HCT116 (cell line): Measurements from ENCODE around the gene RTKN2. TPM values are rescaled to one million over a fixed set of nuclear protein-coding genes. Genes with fewer than 3 reads are reported as not detected.

Source experiments
- ATAC-seq: fragments of 200-7000 bp; cut with Tn5 transposase; 2 replicates; pipeline ENCODE4 v1.9.1; 2020; ENCODE audit warnings: mild to moderate bottlenecking, moderate library complexity
- BruUV-seq: library from RNA; stranded (reverse); fragments of 400-500 nt; replicated peaks from 2 replicates; lab custom pipeline; 2021; lab: Mats Ljungman, UMichigan
- CTCF ChIA-PET: fragments of 300-600 bp; sonication (Branson Sonifier 250); formaldehyde crosslinking; loops from one replicate; lab custom pipeline; 2021; ENCODE audit warnings: antibody characterized with exemption; lab: Charles Lee
- POLR2A ChIA-PET: fragments of 300-600, 350-600 bp; sonication (Branson Sonifier 250); formaldehyde crosslinking; loops from one replicate; lab custom pipeline; 2021; ENCODE audit warnings: antibody characterized with exemption; lab: Charles Lee
- RAD21 ChIA-PET, 2 experiments: fragments of 300-600 bp; sonication (Branson Sonifier 250); formaldehyde crosslinking; loops; one replicate each; lab custom pipeline; 2023; ENCODE audit warnings: low total read pairs in 2 of 2; ENCODE audit not compliant: uncharacterized antibody in 2 of 2, unreplicated experiment in 2 of 2, low non-redundant PET in 1 of 2; lab: Charles Lee
- DNase-seq: peaks from one replicate; pipeline ENCODE4 v3.0.0-alpha.2; 2010; ENCODE audit warnings: low read depth, low spot score
- H2AFZ ChIP-seq: fragments of 200-600 bp; shearing (Covaris generic), sonication (generic); 2 replicates; pipeline ENCODE4 v1.6.1; 2017; ENCODE audit warnings: low read depth, mixed run types, mixed read lengths, antibody characterized with exemption, low read length; ENCODE audit not compliant: poor library complexity, severe bottlenecking
- H3K27ac ChIP-seq: 2 replicates; pipeline ENCODE4 v1.5.1; 2012; ENCODE audit warnings: low read depth, low read length
- H3K27me3 ChIP-seq: fragments of 200-600 bp; sonication (generic); 2 replicates; pipeline ENCODE4 v1.6.1; 2016; ENCODE audit warnings: mixed run types, low read length, mixed read lengths; ENCODE audit not compliant: insufficient read depth
- H3K36me3 ChIP-seq, 2 experiments: fragments of 200-500 bp in 1 of 2; fragments of 200-600 bp in 1 of 2; sonication (Bioruptor generic) in 1 of 2; sonication (generic) in 1 of 2; 2 replicates each; pipeline versions ENCODE4 v1.5.1 to v1.6.1; 2014 to 2016; ENCODE audit warnings: low read length in 2 of 2, inconsistent platforms in 1 of 2, mixed read lengths in 1 of 2, mixed run types in 1 of 2; ENCODE audit not compliant: insufficient read depth in 2 of 2, control insufficient read depth in 1 of 2
- H3K4me1 ChIP-seq, 2 experiments: fragments of 200-600 bp in 1 of 2; sonication (generic) in 1 of 2; 2 replicates each; pipeline versions ENCODE4 v1.5.1 to v1.6.1; 2012 to 2017; ENCODE audit warnings: low read length in 2 of 2, inconsistent platforms in 1 of 2, mild to moderate bottlenecking in 1 of 2, mixed read lengths in 1 of 2, mixed run types in 1 of 2, moderate library complexity in 1 of 2; ENCODE audit not compliant: insufficient read depth in 2 of 2, control insufficient read depth in 1 of 2
- H3K4me2 ChIP-seq: fragments of 200-600 bp; sonication (generic); 2 replicates; pipeline ENCODE4 v1.6.1; 2017; ENCODE audit warnings: mixed run types, low read length, mixed read lengths
- H3K4me3 ChIP-seq, 2 experiments: fragments of 200-600 bp in 1 of 2; sonication (generic) in 1 of 2; replicated peaks in 1 of 2; 2 replicates each; pipeline ENCODE4 v1.5.1; 2011 to 2016; ENCODE audit warnings: low read length in 2 of 2, control low read depth in 1 of 2, low read depth in 1 of 2, mild to moderate bottlenecking in 1 of 2, mixed read lengths in 1 of 2, mixed run types in 1 of 2
- H3K79me2 ChIP-seq: fragments of 200-600 bp; sonication (generic); 2 replicates; pipeline ENCODE4 v1.6.1; 2017; ENCODE audit warnings: mild to moderate bottlenecking, mixed run types, low read length, moderate library complexity, mixed read lengths; ENCODE audit not compliant: insufficient read depth
- H3K9ac ChIP-seq: fragments of 200-600 bp; sonication (generic); 2 replicates; pipeline ENCODE4 v1.6.1; 2016; ENCODE audit warnings: low read length, mixed read lengths
- H3K9me2 ChIP-seq: fragments of 200-600 bp; sonication (generic), shearing (Covaris generic); 2 replicates; pipeline ENCODE4 v1.6.1; 2017; ENCODE audit warnings: mixed run types, mild to moderate bottlenecking, moderate library complexity; ENCODE audit not compliant: insufficient read depth
- H3K9me3 ChIP-seq, 2 experiments: fragments of 200-500 bp in 1 of 2; fragments of 200-600 bp in 1 of 2; sonication (Bioruptor generic) in 1 of 2; sonication (generic) in 1 of 2; 2 replicates each; pipeline ENCODE4 v1.6.1; 2014 to 2017; ENCODE audit warnings: low read length in 2 of 2, mixed read lengths in 2 of 2, inconsistent platforms in 1 of 2, low read depth in 1 of 2, mild to moderate bottlenecking in 1 of 2, mixed run types in 1 of 2, moderate library complexity in 1 of 2; ENCODE audit not compliant: control insufficient read depth in 1 of 2, insufficient read depth in 1 of 2
- H4K20me1 ChIP-seq: fragments of 200-600 bp; sonication (generic), shearing (Covaris generic); 2 replicates; pipeline ENCODE4 v1.6.1; 2017; ENCODE audit warnings: mixed run types, mild to moderate bottlenecking, moderate library complexity; ENCODE audit not compliant: insufficient read depth
- EGR1 ChIP-seq: IDR thresholded peaks from 2 replicates; pipeline ENCODE4 v1.6.1; 2012; ENCODE audit warnings: low read depth
- ELF1 ChIP-seq: IDR thresholded peaks from 2 replicates; pipeline ENCODE4 v1.6.1; 2012; ENCODE audit warnings: low read depth, borderline replicate concordance
- EZH2 ChIP-seq: fragments of 200-600 bp; sonication (generic); IDR thresholded peaks from 2 replicates; pipeline ENCODE4 v1.6.1; 2017; ENCODE audit warnings: antibody characterized with exemption, mixed run types
- FOSL1 ChIP-seq: IDR thresholded peaks from 2 replicates; pipeline ENCODE4 v1.6.1; 2012; ENCODE audit warnings: low read depth
- POLR2A ChIP-seq: IDR thresholded peaks from 2 replicates; pipeline ENCODE4 v1.7.0; 2011; ENCODE audit warnings: borderline replicate concordance; ENCODE audit not compliant: insufficient read depth, insufficient read length; ENCODE audit errors: extremely low read depth
- POLR2AphosphoS5 ChIP-seq: IDR thresholded peaks from 2 replicates; pipeline ENCODE4 v1.6.1; 2011; ENCODE audit warnings: mild to moderate bottlenecking, low read depth, low read length, moderate library complexity
- RAD21 ChIP-seq: IDR thresholded peaks from 2 replicates; pipeline ENCODE4 v1.6.1; 2012; ENCODE audit warnings: low read depth, mild to moderate bottlenecking
- REST ChIP-seq: IDR thresholded peaks from 2 replicates; pipeline ENCODE4 v1.6.1; 2012; ENCODE audit warnings: low read depth
- SIN3A ChIP-seq: IDR thresholded peaks from 2 replicates; pipeline ENCODE4 v1.6.1; 2012; ENCODE audit warnings: low read depth
- SRF ChIP-seq: IDR thresholded peaks from 2 replicates; pipeline ENCODE4 v1.6.1; 2012; ENCODE audit warnings: low read depth
- intact Hi-C: fragments of 100-400 bp; cut with micrococcal nuclease; formaldehyde crosslinking; loops from 2 replicates; pipeline ENCODE4 v1.10.0; 2022
- total RNA-seq: library from RNA; stranded (reverse); gene quantifications from one replicate; pipeline ENCODE4 v1.2.1, GENCODE V29; 2021; ENCODE audit not compliant: unreplicated experiment

RTKN2 gene
- total RNA-seq, 1 experiment from 2014 or later, result 7.9 TPM

GRCh38 chr10:62230344-62231121 is 38.1 kb downstream of the RTKN2 start:
- H3K9me3 ChIP-seq, result no peaks in the 10 kb centered on the region
- no peak overlapping the region for H3K9ac ChIP-seq
- H3K79me2 ChIP-seq, result no peaks in the 10 kb centered on the region
- no peak for TF ChIP-seq POLR2A
- TF ChIP-seq REST, result no peak
- no peak for TF ChIP-seq EGR1
- no peak for TF ChIP-seq SIN3A
- TF ChIP-seq EZH2, result no peak
- no peak for TF ChIP-seq FOSL1
- TF ChIP-seq RAD21, result no peak
- TF ChIP-seq SRF, result no peak
- no peak for TF ChIP-seq POLR2AphosphoS5
- TF ChIP-seq ELF1, result no peak
- no peaks in the 10 kb centered on the region for H3K9me2 ChIP-seq
- H3K27me3 ChIP-seq, result no peaks in the 10 kb centered on the region
- no TSS peak for BruUV-seq
- H3K36me3 ChIP-seq, result no peaks in the 10 kb centered on the region
- H3K4me1 ChIP-seq, result no peaks in the 10 kb centered on the region
- RAD21 ChIA-PET, result no interaction called here
- no peak for ATAC-seq
- POLR2A ChIA-PET, result no interaction called here
- H2AFZ ChIP-seq, result no peak overlapping the region
- no peak overlapping the region for H3K4me3 ChIP-seq
- H3K27ac ChIP-seq, result no peak overlapping the region
- CTCF ChIA-PET, result interaction anchor here (1.3 kb wide), 1 partner anchor 13 kb away, joined by 3 read pairs; no protein-coding TSS in a partner anchor
- intact Hi-C loops, result no loop called here
- H4K20me1 ChIP-seq, result no peaks in the 10 kb centered on the region
- no peak overlapping the region for H3K4me2 ChIP-seq
- DNase-seq, result no peak
